IMR-90 (cell line): ENCODE results near the gene PSPH. TPM values are rescaled to one million over a fixed set of nuclear protein-coding genes. Genes with fewer than 3 reads are reported as not detected.
"Not testable (repeated sequence)": the region's sequence is repeated elsewhere in the genome, so short reads cannot be mapped to it uniquely, and the experiment has no call there.

Source experiments
- ATAC-seq: fragments of 200-7000 bp; cut with Tn5 transposase; 2 replicates; pipeline ENCODE4 v1.9.1; 2020; ENCODE audit warnings: low read depth, mild to moderate bottlenecking, moderate library complexity
- BruUV-seq: library from RNA; stranded (reverse); fragments of 400-500 nt; replicated peaks from 2 replicates; lab custom pipeline; 2021; lab: Mats Ljungman, UMichigan
- CTCF ChIA-PET: fragments of 300-600 bp; formaldehyde crosslinking; extraction: SDS; loops from one replicate; lab custom pipeline; 2021; ENCODE audit warnings: antibody characterized with exemption; lab: Yijun Ruan, JAX
- POLR2A ChIA-PET: fragments of 300-600 bp; sonication (Branson Sonifier 250); formaldehyde crosslinking; loops from one replicate; lab custom pipeline; 2022; ENCODE audit warnings: antibody characterized with exemption; ENCODE audit not compliant: unreplicated experiment; lab: Charles Lee
- DNase-seq: peaks from one replicate; pipeline ENCODE4 v3.0.0; 2013
- H2AFZ ChIP-seq: replicated peaks from 2 replicates; pipeline ENCODE3; 2013; ENCODE audit warnings: low read length, mild to moderate bottlenecking; ENCODE audit not compliant: poor library complexity
- H2AK5ac ChIP-seq: 2 replicates; pipeline ENCODE4 v1.6.1; 2013; ENCODE audit warnings: low read depth, low read length, inconsistent platforms
- H2AK9ac ChIP-seq: replicated peaks from 2 replicates; pipeline ENCODE3; 2013; ENCODE audit warnings: mild to moderate bottlenecking, low read depth, low read length, moderate library complexity; ENCODE audit not compliant: poor library complexity
- H2BK120ac ChIP-seq: 2 replicates; pipeline ENCODE4 v1.6.1; 2013; ENCODE audit warnings: low read depth, low read length, inconsistent platforms
- H2BK15ac ChIP-seq: 3 replicates; pipeline ENCODE4 v1.6.1; 2013; ENCODE audit warnings: low read depth, low read length, inconsistent platforms
- H2BK20ac ChIP-seq: 2 replicates; pipeline ENCODE4 v1.6.1; 2013; ENCODE audit warnings: low read depth, mild to moderate bottlenecking, inconsistent platforms, low read length, moderate library complexity
- H2BK5ac ChIP-seq: 2 replicates; pipeline ENCODE4 v1.6.1; 2013; ENCODE audit warnings: mild to moderate bottlenecking, low read depth, low read length, inconsistent platforms; ENCODE audit not compliant: poor library complexity, severe bottlenecking
- H3K14ac ChIP-seq: replicated peaks from 2 replicates; pipeline ENCODE4 v1.6.1; 2013; ENCODE audit warnings: low read depth, low read length, inconsistent platforms
- H3K18ac ChIP-seq: 2 replicates; pipeline ENCODE4 v1.6.1; 2013; ENCODE audit warnings: low read depth, low read length, control low read depth
- H3K23ac ChIP-seq: 2 replicates; pipeline ENCODE4 v1.6.1; 2013; ENCODE audit warnings: low read depth, low read length, inconsistent platforms
- H3K27ac ChIP-seq: 2 replicates; pipeline ENCODE4 v1.5.1; 2013; ENCODE audit warnings: mild to moderate bottlenecking, control low read depth, low read length; ENCODE audit not compliant: insufficient read depth
- H3K27me3 ChIP-seq: 2 replicates; pipeline ENCODE4 v1.6.1; 2013; ENCODE audit warnings: low read length; ENCODE audit not compliant: control insufficient read depth, insufficient read depth
- H3K36me3 ChIP-seq: 2 replicates; pipeline ENCODE4 v1.6.1; 2013; ENCODE audit warnings: low read length, mixed read lengths; ENCODE audit not compliant: control insufficient read depth, insufficient read depth
- H3K4ac ChIP-seq: 2 replicates; pipeline ENCODE4 v1.6.1; 2013; ENCODE audit warnings: low read depth, low read length, inconsistent platforms
- H3K4me1 ChIP-seq: 2 replicates; pipeline ENCODE4 v1.6.1; 2013; ENCODE audit warnings: low read length, mixed read lengths; ENCODE audit not compliant: control insufficient read depth, insufficient read depth
- H3K4me2 ChIP-seq: 2 replicates; pipeline ENCODE4 v1.6.1; 2013; ENCODE audit warnings: low read depth, mild to moderate bottlenecking, control low read depth, low read length, moderate library complexity
- H3K4me3 ChIP-seq: 2 replicates; pipeline ENCODE4 v1.5.1; 2013; ENCODE audit warnings: low read depth, mild to moderate bottlenecking, control low read depth, low read length, moderate library complexity; ENCODE audit not compliant: insufficient read depth
- H3K56ac ChIP-seq: 2 replicates; pipeline ENCODE4 v1.6.1; 2013; ENCODE audit warnings: low read length, inconsistent platforms; ENCODE audit not compliant: insufficient read depth; ENCODE audit errors: extremely low read depth
- H3K79me1 ChIP-seq, 2 experiments: 2 replicates each; pipeline ENCODE4 v1.6.1; 2013; ENCODE audit warnings: low read length in 2 of 2, inconsistent platforms in 1 of 2, low read depth in 1 of 2
- H3K9ac ChIP-seq: 2 replicates; pipeline ENCODE4 v1.6.1; 2013; ENCODE audit warnings: low read depth, low read length, control low read depth
- H3K9me1 ChIP-seq: 2 replicates; pipeline ENCODE4 v1.6.1; 2013; ENCODE audit warnings: low read length, inconsistent platforms; ENCODE audit not compliant: insufficient read depth
- H3K9me3 ChIP-seq: 2 replicates; pipeline ENCODE4 v1.6.1; 2013; ENCODE audit warnings: low read length; ENCODE audit not compliant: control insufficient read depth, insufficient read depth
- H4K20me1 ChIP-seq: 2 replicates; pipeline ENCODE4 v1.6.1; 2013; ENCODE audit warnings: low read length, inconsistent platforms; ENCODE audit not compliant: insufficient read depth
- H4K5ac ChIP-seq: 2 replicates; pipeline ENCODE4 v1.6.1; 2013; ENCODE audit warnings: mild to moderate bottlenecking, low read depth, low read length, control low read depth
- H4K8ac ChIP-seq, 2 experiments: 2 replicates each; pipeline ENCODE4 v1.6.1; 2013; ENCODE audit warnings: low read depth in 2 of 2, low read length in 2 of 2, control low read depth in 1 of 2, inconsistent platforms in 1 of 2
- H4K91ac ChIP-seq: 2 replicates; pipeline ENCODE4 v1.6.1; 2013; ENCODE audit warnings: low read depth, low read length, inconsistent platforms; ENCODE audit not compliant: insufficient read depth
- WGBS, 2 experiments: methylation state at CpG; one replicate each; pipeline versions ENCODE4 v1.1.5 to v1.1.7; 2013; ENCODE audit warnings: missing lambda C conversion rate in 2 of 2; ENCODE audit not compliant: insufficient read length in 1 of 2; ENCODE audit errors: extremely low coverage in 2 of 2; 5-methylcytosine and 5-hydroxymethylcytosine counted together
- dilution Hi-C: fragments of 300-500 bp; cut with HindIII; formaldehyde crosslinking; loops from one replicate; pipeline ENCODE4 v1.14.3; 2018; ENCODE audit warnings: low sequenced_read_pairs; ENCODE audit not compliant: unreplicated experiment
- in situ Hi-C: fragments of 300-500 bp; cut with MboI; formaldehyde crosslinking; loops from 3 replicates; pipeline ENCODE4 v1.14.3; 2019; ENCODE audit warnings: low sequenced_read_pairs, inconsistent platforms, mixed read lengths
- intact Hi-C: fragments of 100-400 bp; cut with micrococcal nuclease; formaldehyde crosslinking; loops from 2 replicates; pipeline ENCODE4 v1.10.0; 2022
- polyA plus RNA-seq, 3 experiments: library from polyadenylated mRNA; depleted of rRNA; stranded (reverse); fragments of >200 nt; gene quantifications; 2 replicates each; pipeline ENCODE4 v1.2.3, GENCODE V29; 2012; ENCODE audit warnings: low replicate concordance in 1 of 3
- total RNA-seq: library from RNA; depleted of rRNA; stranded (reverse); fragments of >200 nt; gene quantifications from 2 replicates; pipeline ENCODE4 v1.2.3, GENCODE V29; 2012

The PSPH gene
- total and polyA plus RNA-seq, 2 of the 4 experiments (the other 2 are of a cell fraction) = 31.8 to 48.4 TPM

GRCh38 chr7:56048763-56049162 is 2.5 kb downstream of the PSPH start:
- H4K8ac ChIP-seq, H3K4me3 ChIP-seq, H3K56ac ChIP-seq, H3K27me3 ChIP-seq, H2BK15ac ChIP-seq, H4K5ac ChIP-seq, H3K4me1 ChIP-seq, H3K14ac ChIP-seq, H2AK5ac ChIP-seq, intact Hi-C loops, H2BK20ac ChIP-seq, H4K91ac ChIP-seq, H2AFZ ChIP-seq, H3K9ac ChIP-seq, H3K27ac ChIP-seq, in situ Hi-C loops, H3K4me2 ChIP-seq, H4K20me1 ChIP-seq, H3K4ac ChIP-seq, H2AK9ac ChIP-seq, BruUV-seq, dilution Hi-C loops, CTCF ChIA-PET, POLR2A ChIA-PET, H3K36me3 ChIP-seq, ATAC-seq, H3K18ac ChIP-seq, H3K23ac ChIP-seq, H2BK5ac ChIP-seq, H3K9me1 ChIP-seq, H3K9me3 ChIP-seq, DNase-seq, H2BK120ac ChIP-seq: not testable (repeated sequence)
- peaks cover 19 to 36% of the 10 kb centered on the region in 2 experiments for H3K79me1 ChIP-seq
- no CpG with 5 or more reads among the region's 8 CpGs for WGBS, 2 experiments
